Endothelial cell of umbilical vein (primary cell): ENCODE measurements around the gene CYREN. TPM values are rescaled to one million over a fixed set of nuclear protein-coding genes. Genes with fewer than 3 reads are reported as not detected.

Source experiments
- BruUV-seq: library from RNA; stranded (reverse); fragments of 400-500 nt; replicated peaks from 2 replicates; lab custom pipeline; 2021; lab: Mats Ljungman, UMichigan
- CTCF ChIA-PET: fragments of 300-600, 350-600 bp; sonication (Branson Sonifier 250); formaldehyde crosslinking; loops from one replicate; lab custom pipeline; 2021; ENCODE audit warnings: antibody characterized with exemption, inconsistent platforms; lab: Charles Lee
- POLR2A ChIA-PET: fragments of 300-600, 350-600 bp; sonication (Branson Sonifier 250); formaldehyde crosslinking; loops from one replicate; lab custom pipeline; 2021; ENCODE audit warnings: antibody characterized with exemption, inconsistent platforms; lab: Charles Lee
- DNase-seq: peaks from one replicate; pipeline ENCODE4 v3.0.0-alpha.2; 2011; ENCODE audit warnings: low read depth, low spot score
- FAIRE-seq: peaks from 2 replicates; lab custom pipeline; 2011; peaks lifted over from hg19 to GRCh38; lab: Jason Lieb, UNC
- H2AFZ ChIP-seq: 2 replicates; pipeline ENCODE4 v1.6.0; 2012; ENCODE audit warnings: low read depth, low read length, control low read depth, inconsistent platforms
- H3K27ac ChIP-seq: 2 replicates; pipeline ENCODE4 v1.5.1; 2011; ENCODE audit warnings: low read depth, mild to moderate bottlenecking, control low read depth, low read length, moderate library complexity; ENCODE audit not compliant: insufficient read depth
- H3K27me3 ChIP-seq, 2 experiments: 2 replicates each; pipeline versions ENCODE4 v1.6.0 to v1.6.1; 2011; ENCODE audit warnings: low read length in 2 of 2, mixed read lengths in 1 of 2; ENCODE audit not compliant: control insufficient read depth in 2 of 2, insufficient read depth in 2 of 2
- H3K36me3 ChIP-seq, 2 experiments: 2 replicates in 1 of 2; 3 replicates in 1 of 2; pipeline ENCODE4 v1.5.1; 2011; ENCODE audit warnings: low read length in 2 of 2, mild to moderate bottlenecking in 1 of 2, moderate library complexity in 1 of 2; ENCODE audit not compliant: control insufficient read depth in 2 of 2, insufficient read depth in 2 of 2; ENCODE audit errors: extremely low read depth in 1 of 2
- H3K4me1 ChIP-seq: 3 replicates; pipeline ENCODE4 v1.5.1; 2011; ENCODE audit warnings: mild to moderate bottlenecking, low read length; ENCODE audit not compliant: control insufficient read depth, insufficient read depth; ENCODE audit errors: extremely low read depth
- H3K4me2 ChIP-seq: 2 replicates; pipeline ENCODE4 v1.6.1; 2011; ENCODE audit warnings: low read length, control low read depth, mixed read lengths; ENCODE audit not compliant: insufficient read depth
- H3K4me3 ChIP-seq, 3 experiments: fragments of 200-600 bp in 1 of 3; sonication (generic), shearing (Covaris generic) in 1 of 3; replicated peaks in 1 of 3; 2 replicates each; pipeline ENCODE4 v1.5.1; 2011 to 2016; ENCODE audit warnings: control low read depth in 3 of 3, low read length in 3 of 3, mild to moderate bottlenecking in 2 of 3, inconsistent platforms in 1 of 3, low read depth in 1 of 3, moderate library complexity in 1 of 3; ENCODE audit not compliant: insufficient read depth in 1 of 3
- H3K79me2 ChIP-seq: 2 replicates; pipeline ENCODE4 v1.6.0; 2012; ENCODE audit warnings: low read length, inconsistent platforms; ENCODE audit not compliant: control insufficient read depth, insufficient read depth
- H3K9ac ChIP-seq: replicated peaks from 2 replicates; pipeline ENCODE3; 2011; ENCODE audit warnings: low read length, control low read depth; ENCODE audit not compliant: insufficient read depth; ENCODE audit errors: extremely low read depth
- H3K9me1 ChIP-seq: replicated peaks from 3 replicates; pipeline ENCODE4 v1.6.0; 2011; ENCODE audit warnings: mild to moderate bottlenecking, low read length; ENCODE audit not compliant: control insufficient read depth, insufficient read depth; ENCODE audit errors: extremely low read depth
- H3K9me3 ChIP-seq: replicated peaks from 2 replicates; pipeline ENCODE4 v1.5.1; 2012; ENCODE audit warnings: low read length, inconsistent platforms; ENCODE audit not compliant: control insufficient read depth, insufficient read depth
- H4K20me1 ChIP-seq: replicated peaks from 2 replicates; pipeline ENCODE3; 2011; ENCODE audit warnings: mild to moderate bottlenecking, low read length; ENCODE audit not compliant: control insufficient read depth, insufficient read depth; ENCODE audit errors: extremely low read depth
- CTCF ChIP-seq, 2 donors: IDR thresholded peaks; 1 replicate in 1 of 2; 2 replicates in 1 of 2; pipeline ENCODE4 v1.5.1; 2011; ENCODE audit warnings: low read length in 2 of 2, mild to moderate bottlenecking in 2 of 2, moderate library complexity in 2 of 2, control low read depth in 1 of 2, inconsistent platforms in 1 of 2, low read depth in 1 of 2; ENCODE audit not compliant: insufficient read depth in 1 of 2; ENCODE audit errors: extremely low read depth in 1 of 2
- EZH2 ChIP-seq: IDR thresholded peaks from 2 replicates; pipeline ENCODE4 v1.6.1; 2012; ENCODE audit warnings: borderline replicate concordance, low read depth, mild to moderate bottlenecking, moderate library complexity, low read length, inconsistent platforms; ENCODE audit not compliant: severe bottlenecking
- FOS ChIP-seq: IDR thresholded peaks from 2 replicates; pipeline ENCODE4 v1.6.1; 2011; ENCODE audit warnings: mild to moderate bottlenecking, low read length, moderate library complexity, borderline replicate concordance; ENCODE audit not compliant: insufficient read depth
- GATA2 ChIP-seq: IDR thresholded peaks from 2 replicates; pipeline ENCODE4 v1.7.0; 2011; ENCODE audit warnings: low read depth, mild to moderate bottlenecking, moderate library complexity, mixed read lengths, low read length; ENCODE audit not compliant: insufficient read length, insufficient read depth
- JUN ChIP-seq: IDR thresholded peaks from 2 replicates; pipeline ENCODE4 v1.6.1; 2011; ENCODE audit warnings: borderline replicate concordance, low read depth; ENCODE audit not compliant: insufficient read length, insufficient read depth
- MAX ChIP-seq: IDR thresholded peaks from 2 replicates; pipeline ENCODE4 v1.6.1; 2011; ENCODE audit not compliant: insufficient read depth, insufficient read length
- MYC ChIP-seq: IDR thresholded peaks from one replicate; pipeline ENCODE4 v1.6.1; 2011; ENCODE audit warnings: mild to moderate bottlenecking, low read depth, low read length
- POLR2A ChIP-seq: IDR thresholded peaks from 2 replicates; pipeline ENCODE4 v1.6.1; 2012; ENCODE audit warnings: low read depth, mild to moderate bottlenecking, control low read depth, low read length
- POLR2AphosphoS5 ChIP-seq: IDR thresholded peaks from 2 replicates; pipeline ENCODE4 v1.6.1; 2012; ENCODE audit warnings: low read depth, mild to moderate bottlenecking, control low read depth, low read length, moderate library complexity; ENCODE audit not compliant: insufficient read depth
- dilution Hi-C: fragments of 300-500 bp; cut with MboI; formaldehyde crosslinking; loops from one replicate; pipeline ENCODE4 v1.15.0; 2019; ENCODE audit warnings: low sequenced_read_pairs; ENCODE audit not compliant: extremely low pct_ligation_motif_present
- intact Hi-C: fragments of 100-400 bp; cut with micrococcal nuclease; formaldehyde crosslinking; loops from one replicate; pipeline ENCODE4 v1.10.0; 2022
- polyA plus RNA-seq, 4 experiments: library from polyadenylated mRNA; depleted of rRNA in 3 of 4; stranded (reverse) in 3 of 4; unstranded in 1 of 4; fragments of >200 nt; gene quantifications; 2 replicates each; pipeline versions ENCODE4 v1.2.1 to v1.2.3, GENCODE V29; 2011 to 2012; ENCODE audit warnings: missing spikeins in 1 of 4
- total RNA-seq: library from RNA; stranded (reverse); gene quantifications from 2 replicates; pipeline ENCODE4 v1.2.3, GENCODE V29; 2021

The CYREN gene
- total and polyA plus RNA-seq, 2 donors (not counting 3 experiments of a cell fraction or from before 2014, with no cell fraction given) = 19.1 to 30.8 TPM

- Histone ChIP-seq H3K27ac (no peak overlapping the region), H3K4me3 (no peak overlapping the region), H2AFZ (no peak overlapping the region), H3K4me2 (no peak overlapping the region), H3K9ac (no peak overlapping the region), H3K9me1 (no peaks in the 10 kb centered on the region), H3K27me3 (no peaks in the 10 kb centered on the region), H3K9me3 (no peaks in the 10 kb centered on the region), H3K36me3 (no peaks in the 10 kb centered on the region), H3K79me2 (no peaks in the 10 kb centered on the region), H4K20me1 (no peaks in the 10 kb centered on the region), H3K4me1 (peaks cover 4% of the 10 kb centered on the region)
- no TSS peak for BruUV-seq
- dilution Hi-C loops = no loop called here
- DNase-seq (no peak), FAIRE-seq (no peak)
- TF ChIP-seq GATA2 (no peak), MAX (no peak), FOS (no peak), MYC (no peak), JUN (no peak), CTCF (IDR thresholded peaks at IDR 0.05; ENCODE audit: extremely low read depth in 1 of 2, insufficient read depth in 1 of 2, low read depth in 1 of 2, low read length in 2 of 2) (no peak), POLR2A (no peak), EZH2 (no peak), POLR2AphosphoS5 (no peak)
- intact Hi-C loops = no loop called here
- POLR2A ChIA-PET = no interaction called here
- CTCF ChIA-PET = interaction anchor here (1.0 kb wide), 1 partner anchor 55 kb away, joined by 3 read pairs; no protein-coding TSS in a partner anchor
Measured at GRCh38 chr7:135205850-135206249, 35.3 kb upstream of the CYREN start.
